ENCODE results near the gene KCNJ18.
"Not testable (repeated sequence)": the region's sequence is repeated elsewhere in the genome, so short reads cannot be mapped to it uniquely, and the experiment has no call there.

KCNJ18 gene

GRCh38 chr17:21703891-21704872 is 11.9 kb downstream of the KCNJ18 start:
- not testable (repeated sequence) for FAIRE-seq

GRCh38 chr17:21705021-21705601 is 12.8 kb downstream of the KCNJ18 start:
- FAIRE-seq = no peak

GRCh38 chr17:21705746-21706145 is 13.4 kb downstream of the KCNJ18 start:
- FAIRE-seq = not testable (repeated sequence)

DNA sequence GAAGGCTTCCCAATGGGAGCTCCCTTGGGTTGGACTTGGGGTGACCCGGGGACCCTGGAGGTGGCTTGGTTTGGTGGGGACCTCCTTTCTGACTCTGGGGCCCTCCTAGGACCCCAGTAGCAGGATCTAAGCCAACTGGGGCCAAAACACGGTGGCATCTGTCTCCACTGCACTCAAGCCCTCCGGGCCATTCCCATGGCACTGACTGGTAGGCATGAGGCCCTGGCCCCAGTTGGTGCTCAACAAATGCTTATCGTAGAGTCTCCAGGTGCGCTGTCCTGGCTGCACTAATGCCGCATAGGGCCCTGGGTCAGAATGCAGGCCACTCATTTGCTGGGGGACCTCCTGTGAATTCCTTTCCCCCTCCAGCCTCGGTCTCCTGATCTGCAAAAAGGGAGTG is 14.2 kb downstream of the KCNJ18 start:
- not testable (repeated sequence) for FAIRE-seq

DNA sequence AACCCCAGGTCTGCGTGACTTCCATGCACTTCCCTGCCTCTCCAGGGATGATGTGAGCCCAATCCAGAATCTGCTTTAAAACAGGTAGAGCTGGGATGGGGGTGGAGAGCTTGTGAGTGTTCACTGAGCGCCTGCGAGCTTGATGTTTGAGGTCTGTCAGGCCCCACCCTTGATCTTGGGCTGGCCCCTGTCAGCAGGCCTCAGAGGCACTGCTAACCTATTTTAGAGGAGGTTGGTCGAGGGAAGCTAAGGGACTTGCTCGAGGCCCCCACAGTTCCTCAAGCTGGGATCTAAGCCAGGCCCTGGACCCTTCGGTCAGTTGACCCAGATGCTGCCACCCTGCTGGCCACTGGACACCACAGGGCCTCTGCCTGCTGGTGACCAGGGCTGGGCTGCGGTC is 14.8 kb downstream of the KCNJ18 start:
- FAIRE-seq = not testable (repeated sequence)

- not testable (repeated sequence) for FAIRE-seq
Observed at GRCh38 chr17:21707711-21708611, 15.6 kb downstream of the KCNJ18 start.

DNA sequence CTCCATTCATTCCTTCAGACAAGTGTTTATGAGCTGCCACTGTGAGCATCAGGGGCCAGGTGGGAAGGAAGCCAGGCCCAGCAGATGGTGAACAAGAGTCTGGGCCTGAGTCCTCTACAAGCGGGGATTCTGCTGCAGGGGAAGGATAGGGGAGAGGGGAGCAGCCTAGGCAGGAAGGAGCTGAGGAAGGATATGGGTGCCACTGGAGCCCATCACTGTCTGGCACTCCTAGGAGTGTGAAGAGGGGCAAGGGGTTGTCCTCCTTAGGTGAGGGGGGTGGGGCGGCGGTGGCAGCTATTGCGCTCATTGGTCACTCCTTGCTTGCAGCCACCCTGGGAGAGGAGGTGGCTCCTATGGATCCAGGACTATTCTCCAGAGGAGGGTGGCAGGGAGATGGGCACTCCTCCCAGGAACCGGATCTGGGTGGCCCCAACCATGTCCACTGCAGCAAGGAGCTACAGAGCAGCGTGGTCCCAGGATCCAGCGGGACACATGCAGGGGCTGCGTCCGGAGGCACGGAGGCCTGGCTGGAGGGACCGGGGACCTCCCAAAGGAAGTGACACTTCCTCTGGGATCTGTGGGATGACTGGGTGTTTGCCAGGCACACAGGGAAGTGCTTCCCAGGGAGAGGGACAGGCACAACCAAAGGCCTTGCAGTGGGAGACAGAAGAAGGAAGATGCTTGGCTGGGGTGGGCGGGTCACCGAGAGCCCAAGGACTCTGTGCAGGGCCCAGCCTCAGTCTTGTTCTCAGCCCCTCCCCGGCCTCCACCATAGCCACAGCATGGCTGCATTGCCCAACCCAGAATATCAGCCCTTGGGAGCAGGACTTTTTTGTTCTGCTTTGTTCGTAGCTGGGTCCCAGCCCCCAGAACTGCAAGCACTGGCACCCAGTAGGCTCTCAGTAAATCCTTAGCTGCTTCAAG is 16.6 kb downstream of the KCNJ18 start:
- FAIRE-seq = not testable (repeated sequence)

GRCh38 chr17:21709994-21710393 is 17.7 kb downstream of the KCNJ18 start:
- not testable (repeated sequence) for FAIRE-seq

DNA sequence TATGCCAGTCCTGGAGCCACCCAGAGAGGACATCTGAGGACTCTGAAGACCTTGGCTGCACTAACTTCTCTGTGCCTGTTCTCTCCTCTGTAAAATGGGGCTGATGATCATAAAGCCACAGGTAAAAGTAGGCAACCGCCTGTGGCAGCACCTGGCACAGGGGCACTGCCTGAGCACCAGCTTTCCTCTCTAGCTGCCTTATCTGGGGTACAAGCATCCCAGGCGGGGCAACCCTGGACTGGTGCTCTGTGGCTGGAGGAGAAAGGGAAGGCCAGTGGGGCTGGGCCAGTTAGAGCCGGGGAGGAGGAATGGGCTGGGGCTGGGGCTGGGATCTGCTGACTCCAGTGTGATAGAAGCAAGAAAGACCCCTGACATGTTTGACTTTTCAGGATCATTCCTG is 18.2 kb downstream of the KCNJ18 start:
- FAIRE-seq = not testable (repeated sequence)

DNA sequence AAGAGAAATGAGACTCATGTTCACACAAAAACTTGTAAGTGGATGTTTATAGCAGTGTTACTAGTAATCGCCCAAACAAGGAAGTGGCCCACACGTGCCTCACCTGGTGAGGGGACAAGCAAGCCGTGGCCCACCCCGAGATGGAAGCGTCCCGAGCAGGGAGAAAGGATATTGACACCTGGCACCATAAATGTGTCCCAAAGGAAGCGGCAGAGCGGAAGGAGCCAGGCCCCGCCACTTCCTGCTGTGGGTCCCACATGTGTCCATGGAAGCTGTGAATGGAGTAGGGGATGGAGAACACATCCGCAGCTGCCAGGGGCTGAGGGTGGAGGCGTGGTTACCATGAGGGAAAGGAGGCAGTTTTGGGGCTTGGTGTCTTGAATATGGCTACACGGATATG is 18.9 kb downstream of the KCNJ18 start:
- no peak for FAIRE-seq

GRCh38 chr17:21713020-21713419 is 20.7 kb downstream of the KCNJ18 start:
- FAIRE-seq = not testable (repeated sequence)

DNA sequence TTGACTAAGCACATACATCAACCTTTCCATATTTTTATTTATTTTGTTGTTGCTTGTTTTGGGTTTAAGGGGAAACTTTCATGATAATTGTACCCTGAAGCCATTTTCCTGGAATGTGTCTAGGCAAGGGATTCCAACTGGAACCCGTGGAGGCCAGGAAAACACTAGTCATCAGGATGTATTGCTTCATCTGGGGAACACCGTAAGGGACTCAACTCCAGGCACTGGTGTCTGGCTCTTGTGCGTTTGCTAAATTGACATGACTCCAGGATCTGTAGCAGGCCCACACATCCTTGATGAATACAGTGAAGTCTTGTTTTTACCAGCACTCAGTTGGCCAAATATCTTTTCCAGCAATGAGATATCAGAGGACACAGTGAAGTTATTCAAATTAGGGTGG is 21.3 kb downstream of the KCNJ18 start:
- not testable (repeated sequence) for FAIRE-seq

DNA sequence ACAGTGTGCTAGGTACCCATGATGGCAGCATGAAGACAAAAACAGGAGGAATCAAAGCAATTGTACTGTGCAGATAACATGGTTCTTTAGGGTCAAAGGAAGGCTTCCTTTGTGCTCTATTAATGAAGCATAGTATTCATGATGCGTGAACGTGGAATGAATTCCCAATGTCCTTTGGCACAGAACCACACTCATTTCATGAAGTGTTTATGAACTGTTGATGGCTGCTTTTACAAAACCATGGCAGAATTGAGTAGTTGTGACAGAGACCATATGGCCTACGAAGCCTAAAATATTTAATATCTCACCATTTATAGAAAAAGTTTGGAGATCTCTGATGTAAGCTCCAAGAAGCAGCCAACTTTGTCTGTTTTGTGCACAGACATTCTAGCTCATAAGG is 22.4 kb downstream of the KCNJ18 start:
- not testable (repeated sequence) for FAIRE-seq

GRCh38 chr17:21715877-21716276 is 23.6 kb downstream of the KCNJ18 start:
- not testable (repeated sequence) for FAIRE-seq

DNA sequence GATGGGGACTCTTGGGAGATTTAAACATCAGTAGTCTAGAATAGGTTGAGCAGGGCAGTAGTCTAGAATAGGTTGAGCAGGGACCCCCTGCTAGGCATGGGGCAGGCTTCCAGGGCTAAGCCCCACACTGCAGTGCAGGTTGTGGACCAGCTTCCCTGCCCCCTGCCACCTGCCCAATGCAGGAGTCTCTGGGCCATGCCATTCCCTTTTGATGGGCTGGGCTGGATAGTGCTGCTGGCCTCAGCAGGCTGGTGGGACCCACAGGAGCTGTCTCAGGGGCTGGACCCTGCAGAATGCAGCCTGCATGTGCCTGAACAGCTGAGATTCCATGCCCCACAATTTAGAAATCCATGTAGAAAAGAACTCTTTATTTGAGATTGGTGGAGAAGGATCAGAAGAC is 26.6 kb downstream of the KCNJ18 start:
- not testable (repeated sequence) for FAIRE-seq

- not testable (repeated sequence) for FAIRE-seq
Observed at GRCh38 chr17:21719511-21720226, 27.3 kb downstream of the KCNJ18 start.

DNA sequence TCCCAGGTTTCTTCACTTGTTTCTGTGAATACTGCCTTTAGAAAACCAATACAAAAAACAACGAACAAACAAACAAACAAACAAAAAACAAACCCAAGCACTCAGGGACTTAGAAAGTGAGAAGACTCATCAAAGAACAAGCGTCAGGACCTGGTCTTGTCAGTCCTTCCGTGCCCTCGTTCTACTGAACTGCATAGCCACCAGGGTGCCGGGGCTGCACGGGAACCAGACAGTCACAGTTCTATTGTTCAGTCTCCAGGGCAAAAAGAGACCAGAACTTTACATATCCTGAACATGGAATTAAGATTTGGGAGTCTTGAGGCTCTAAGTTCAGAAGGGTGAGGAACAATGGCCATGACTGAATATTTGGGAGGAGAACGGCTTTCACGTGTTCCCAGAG is 28.2 kb downstream of the KCNJ18 start:
- FAIRE-seq = not testable (repeated sequence)

DNA sequence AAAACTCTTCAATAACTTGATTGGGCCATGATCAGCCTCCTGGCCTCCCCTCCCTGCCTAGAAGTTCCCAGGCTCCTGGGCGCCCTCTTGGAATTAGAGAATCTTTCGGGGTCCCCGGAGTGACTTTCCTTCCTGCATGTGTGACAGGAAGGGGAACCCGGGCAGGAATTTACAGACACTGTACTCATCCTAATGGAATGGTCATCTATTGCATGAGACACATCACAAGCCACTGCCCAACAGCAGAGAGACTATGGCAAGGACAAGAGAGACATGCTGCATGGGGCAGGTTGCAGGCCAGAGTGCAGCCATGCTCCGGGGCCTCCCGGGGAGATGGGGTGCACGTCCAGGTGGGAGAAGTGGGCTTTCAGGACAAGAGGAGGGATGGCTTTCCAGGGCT is 29.9 kb downstream of the KCNJ18 start:
- not testable (repeated sequence) for FAIRE-seq

- not testable (repeated sequence) for FAIRE-seq
Observed at GRCh38 chr17:21724216-21725006, 32.1 kb downstream of the KCNJ18 start.

DNA sequence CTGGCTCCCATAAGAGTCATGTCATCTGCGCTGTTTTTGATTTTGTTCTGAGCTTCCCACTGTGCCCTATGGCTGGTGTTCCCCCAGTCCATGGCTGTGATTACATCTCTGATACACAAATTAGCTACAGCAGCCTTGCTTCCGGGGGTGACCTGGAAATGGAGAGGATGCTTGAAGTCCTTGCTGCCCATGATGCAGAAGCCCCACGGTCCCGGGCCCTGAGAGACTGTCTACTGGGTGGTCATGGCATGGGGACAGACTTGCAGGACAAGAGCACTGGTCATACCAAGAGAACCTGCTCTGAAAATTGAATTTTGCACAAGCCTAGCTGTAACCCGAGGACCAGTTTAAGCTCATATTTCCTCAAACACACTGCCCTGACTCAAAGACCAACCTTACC is 38.8 kb downstream of the KCNJ18 start:
- FAIRE-seq = not testable (repeated sequence)

Data from colon (tissue), 2 donors.